Hepatocyte (in vitro differentiated cells): Measurements from ENCODE around the gene FAM210A. TPM values are rescaled to one million over a fixed set of nuclear protein-coding genes. Genes with fewer than 3 reads are reported as not detected.
A peak's percentile ranks its signal among the peaks of the same experiment; 100 is the strongest.
"Not testable (repeated sequence)": the region's sequence is repeated elsewhere in the genome, so short reads cannot be mapped to it uniquely, and the experiment has no call there.

Source experiments
- DNase-seq: peaks from one replicate; pipeline ENCODE4 v3.0.0-alpha.2; 2016; ENCODE audit warnings: low spot score
- H2AFZ ChIP-seq: fragments of 200-600 bp; sonication (generic); 2 replicates; pipeline ENCODE4 v1.6.0; 2016; ENCODE audit warnings: antibody characterized with exemption, mild to moderate bottlenecking
- H3K27ac ChIP-seq: fragments of 200-600 bp; sonication (generic); 2 replicates; pipeline ENCODE4 v1.5.1; 2016; ENCODE audit warnings: mild to moderate bottlenecking
- H3K27me3 ChIP-seq: fragments of 200-600 bp; sonication (generic); 2 replicates; pipeline ENCODE4 v1.6.1; 2016
- H3K36me3 ChIP-seq: fragments of 200-600 bp; sonication (generic); replicated peaks from 2 replicates; pipeline ENCODE4 v1.5.1; 2016; ENCODE audit warnings: low read depth; ENCODE audit not compliant: insufficient read depth
- H3K4me1 ChIP-seq: fragments of 200-600 bp; sonication (generic); 2 replicates; pipeline ENCODE4 v1.5.1; 2016; ENCODE audit warnings: mild to moderate bottlenecking, moderate library complexity; ENCODE audit not compliant: insufficient read depth
- H3K4me2 ChIP-seq: fragments of 200-600 bp; sonication (generic); 2 replicates; pipeline ENCODE4 v1.6.0; 2016
- H3K4me3 ChIP-seq: fragments of 200-600 bp; sonication (generic); 2 replicates; pipeline ENCODE4 v1.5.1; 2016; ENCODE audit warnings: mild to moderate bottlenecking
- H3K79me2 ChIP-seq: fragments of 200-600 bp; sonication (generic); 2 replicates; pipeline ENCODE4 v1.6.0; 2017; ENCODE audit warnings: mild to moderate bottlenecking
- H3K9me2 ChIP-seq: fragments of 200-600 bp; sonication (generic); replicated peaks from 2 replicates; pipeline ENCODE4 v1.6.0; 2017; ENCODE audit warnings: mild to moderate bottlenecking; ENCODE audit not compliant: insufficient read depth
- H3K9me3 ChIP-seq: fragments of 200-600 bp; sonication (generic); 2 replicates; pipeline ENCODE4 v1.5.1; 2016; ENCODE audit warnings: low read depth, mild to moderate bottlenecking
- H4K20me1 ChIP-seq: fragments of 200-600 bp; sonication (generic); 2 replicates; pipeline ENCODE4 v1.6.0; 2016; ENCODE audit warnings: mild to moderate bottlenecking; ENCODE audit not compliant: insufficient read depth, poor library complexity, severe bottlenecking
- CTCF ChIP-seq: fragments of 200-600 bp; sonication (generic); IDR thresholded peaks from 2 replicates; pipeline ENCODE4 v1.5.1; 2016; ENCODE audit warnings: antibody characterized with exemption, mild to moderate bottlenecking; ENCODE audit not compliant: poor library complexity
- EZH2 ChIP-seq: fragments of 200-600 bp; sonication (generic); IDR thresholded peaks from 2 replicates; pipeline ENCODE4 v1.6.1; 2016; ENCODE audit warnings: antibody characterized with exemption, mild to moderate bottlenecking, borderline replicate concordance
- EZH2phosphoT487 ChIP-seq: fragments of 200-600 bp; sonication (generic); IDR thresholded peaks from one replicate; pipeline ENCODE4 v1.6.1; 2018; ENCODE audit warnings: antibody characterized with exemption, mild to moderate bottlenecking, low read depth, moderate library complexity; ENCODE audit not compliant: unreplicated experiment, severe bottlenecking
- WGBS: methylation state at CpG from one replicate; pipeline ENCODE4 v1.1.6; 2016; ENCODE audit warnings: low lambda C conversion rate; ENCODE audit errors: missing lambda C conversion rate; 5-methylcytosine and 5-hydroxymethylcytosine counted together
- polyA plus RNA-seq: library from polyadenylated mRNA; unstranded; fragments of >200 nt; fragmentation: Nextera tagmentation; extraction: Ambion mirVana; gene quantifications from 2 replicates; pipeline ENCODE4 v1.2.1, GENCODE V29; 2016
- total RNA-seq: library from RNA; depleted of rRNA; stranded (reverse); fragments of >200 nt; gene quantifications from 2 replicates; pipeline ENCODE4 v1.2.3, GENCODE V29; 2014

Gene FAM210A
- total and polyA plus RNA-seq, 2 experiments from 2014 or later: 13.9 to 20.6 TPM

GRCh38 chr18:13680612-13681011, 45.7 kb downstream of the FAM210A start:
- H3K27me3 ChIP-seq: no peaks in the 10 kb centered on the region
- no peak for TF ChIP-seq EZH2phosphoT487
- TF ChIP-seq CTCF: peak; percentile 49
- H3K36me3 ChIP-seq: no peaks in the 10 kb centered on the region
- no peak overlapping the region for H3K4me2 ChIP-seq
- no peak overlapping the region for H3K4me3 ChIP-seq
- no peak overlapping the region for H2AFZ ChIP-seq
- no peak overlapping the region for H3K27ac ChIP-seq
- H3K4me1 ChIP-seq: no peaks in the 10 kb centered on the region
- H3K9me3 ChIP-seq: no peaks in the 10 kb centered on the region
- H3K9me2 ChIP-seq: no peaks in the 10 kb centered on the region
- H4K20me1 ChIP-seq: no peaks in the 10 kb centered on the region
- peak; percentile 48 for DNase-seq
- H3K79me2 ChIP-seq: peaks cover 28% of the 10 kb centered on the region
- WGBS: 48% methylated on average over 5 of the region's 5 CpGs

GRCh38 chr18:13677350-13677749, 49.0 kb downstream of the FAM210A start:
- not testable (repeated sequence) for H3K27ac ChIP-seq, H3K4me2 ChIP-seq, H3K36me3 ChIP-seq, H2AFZ ChIP-seq, H3K9me3 ChIP-seq, H3K9me2 ChIP-seq, H4K20me1 ChIP-seq, H3K79me2 ChIP-seq, DNase-seq, H3K27me3 ChIP-seq, H3K4me3 ChIP-seq, H3K4me1 ChIP-seq
- 95% methylated on average over 13 of the region's 13 CpGs for WGBS

DNA sequence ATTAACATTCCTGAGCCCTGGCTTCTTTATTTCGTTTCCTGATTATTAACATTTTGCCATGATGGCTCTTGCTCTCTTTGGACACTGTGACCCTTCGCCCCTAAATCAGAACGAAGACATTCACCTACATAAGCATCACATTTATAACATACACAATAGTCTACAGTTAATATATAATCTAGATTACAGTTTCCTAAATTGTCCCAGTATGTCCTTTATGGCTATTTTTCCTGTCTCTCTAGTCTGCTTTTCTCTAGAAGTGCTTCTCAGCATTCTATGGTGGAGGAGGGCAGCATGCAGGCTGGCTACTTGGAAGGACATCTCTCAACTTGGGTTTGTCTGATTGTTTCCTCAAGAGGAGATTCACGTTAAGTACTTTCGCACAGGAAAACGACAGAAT, 49.9 kb downstream of the FAM210A start:
- WGBS: 94% methylated on average over 6 of the region's 6 CpGs
- no peak for DNase-seq
- Histone ChIP-seq H3K27ac (no peak overlapping the region), H3K27me3 (no peaks in the 10 kb centered on the region), H3K36me3 (no peaks in the 10 kb centered on the region), H3K9me3 (no peaks in the 10 kb centered on the region), H3K4me3 (no peak overlapping the region), H3K4me2 (no peak overlapping the region), H2AFZ (no peak overlapping the region), H4K20me1 (no peaks in the 10 kb centered on the region), H3K4me1 (no peaks in the 10 kb centered on the region), H3K9me2 (no peaks in the 10 kb centered on the region), H3K79me2 (peaks cover 3% of the 10 kb centered on the region)
- TF ChIP-seq EZH2 (no peak), EZH2phosphoT487 (no peak), CTCF (no peak)

GRCh38 chr18:13672657-13673056, 53.7 kb downstream of the FAM210A start:
- Histone ChIP-seq H3K4me3 (no peak overlapping the region), H2AFZ (no peak overlapping the region), H3K79me2 (no peaks in the 10 kb centered on the region), H3K9me3 (no peaks in the 10 kb centered on the region), H4K20me1 (no peaks in the 10 kb centered on the region), H3K27me3 (no peaks in the 10 kb centered on the region), H3K4me2 (no peak overlapping the region), H3K9me2 (no peaks in the 10 kb centered on the region), H3K4me1 (no peaks in the 10 kb centered on the region), H3K27ac (no peak overlapping the region), H3K36me3 (no peaks in the 10 kb centered on the region)
- WGBS: 84% methylated on average over 7 of the region's 7 CpGs
- no peak for DNase-seq
- no peak for TF ChIP-seq EZH2phosphoT487
- TF ChIP-seq CTCF: no peak
- TF ChIP-seq EZH2: no peak
